Activated CD8-positive, alpha-beta memory T cell treated with anti-CD3 and anti-CD28 coated beads for 1 hour (primary cell): ENCODE data around the gene ITPR2.
"Not testable (repeated sequence)": the region's sequence is repeated elsewhere in the genome, so short reads cannot be mapped to it uniquely, and the experiment has no call there.

Experiments
- DNase-seq, 2 donors: peaks; one replicate each; pipeline ENCODE4 v3.0.0-alpha.2; 2020; ENCODE audit warnings: low read depth in 1 of 2; ENCODE audit errors: extremely low read depth in 1 of 2

Gene ITPR2

DNA sequence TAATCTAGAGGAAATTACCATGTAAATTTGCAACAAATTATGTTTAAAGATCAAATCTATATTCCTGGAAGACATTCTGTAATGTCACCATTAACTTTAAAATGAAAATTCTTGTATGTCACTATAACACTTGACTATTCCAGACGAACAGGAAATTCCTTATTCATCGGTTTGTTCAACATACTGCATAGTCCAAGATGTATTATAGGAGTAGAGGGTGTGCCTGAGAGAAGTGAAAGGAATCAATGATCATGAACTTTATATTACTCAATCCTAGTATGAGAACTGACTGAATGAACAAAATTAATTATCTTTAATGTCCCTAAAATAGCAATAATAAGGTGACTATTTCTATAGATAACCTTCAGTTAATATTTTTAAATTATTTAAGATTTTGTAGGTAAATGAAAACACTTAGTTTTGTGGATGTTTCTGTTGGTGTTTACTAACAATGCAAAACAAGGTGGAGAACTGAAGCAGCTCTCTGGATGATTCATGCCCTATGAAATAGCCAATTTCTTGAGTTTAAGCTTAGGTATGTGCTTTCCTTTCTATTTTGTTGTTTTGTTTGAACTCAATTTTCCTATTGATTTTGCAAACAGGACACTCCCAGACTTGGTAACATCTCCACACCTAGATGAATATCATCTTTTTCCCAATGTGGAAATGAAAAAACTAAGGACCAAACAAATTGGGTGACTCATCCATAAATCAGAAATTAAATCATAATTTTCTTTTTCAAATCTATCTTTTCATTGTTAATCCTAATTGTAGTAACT lies 18.2 kb upstream of the ITPR2 start:
- DNase-seq, result no peak

DNA sequence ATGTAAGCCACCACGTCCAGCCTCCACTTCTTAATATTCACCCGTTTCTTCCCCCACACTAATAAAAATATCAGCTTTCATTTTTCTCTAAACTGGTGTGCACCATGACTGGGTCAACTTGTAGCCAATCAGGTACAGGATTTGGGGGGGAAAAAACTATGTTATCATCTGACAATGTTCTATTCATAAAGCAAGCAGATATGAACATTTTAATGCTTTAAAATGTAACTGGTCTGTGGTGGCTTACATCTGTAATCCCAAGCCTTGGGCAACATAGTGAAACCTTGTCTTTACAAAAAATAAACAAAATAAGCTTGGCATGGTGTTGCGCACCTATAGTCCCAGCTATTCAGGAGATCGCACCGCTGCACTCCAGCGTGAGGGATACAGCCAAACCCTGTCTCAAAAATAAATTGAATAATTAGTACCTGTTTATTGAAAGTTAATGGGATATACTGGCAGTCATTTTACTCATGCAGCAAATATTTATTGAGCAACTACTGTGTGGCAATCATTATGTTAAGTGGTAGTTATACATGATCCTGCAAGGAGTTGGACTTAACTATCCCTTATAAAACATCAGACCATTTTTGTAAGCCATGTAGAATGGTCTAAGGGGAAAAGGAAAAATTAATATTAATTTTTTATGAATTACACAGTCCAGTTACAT lies 15.3 kb upstream of the ITPR2 start:
- no peak for DNase-seq

- no peak for DNase-seq
Observed at GRCh38 chr12:26847431-26847830, 14.4 kb upstream of the ITPR2 start.

DNA sequence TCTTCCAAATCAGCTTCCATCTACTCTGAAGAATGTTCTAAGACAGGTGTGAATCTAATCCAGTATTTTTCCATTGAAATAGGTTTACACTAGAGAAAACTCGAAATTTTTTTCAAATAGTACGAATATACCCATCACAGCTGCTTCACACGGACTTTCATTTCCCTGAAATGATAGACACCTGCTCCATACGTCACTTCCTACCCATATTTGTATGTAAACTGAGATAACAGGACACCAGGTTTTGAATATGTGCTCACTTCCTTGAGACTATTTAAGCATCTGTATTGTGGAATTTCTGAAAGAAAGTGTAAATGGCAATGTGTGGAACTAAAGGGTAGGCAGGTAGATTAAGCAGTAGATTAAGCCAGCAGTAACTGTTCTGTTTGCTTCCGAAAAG lies 13.4 kb upstream of the ITPR2 start:
- no peak for DNase-seq

GRCh38 chr12:26845984-26846383 lies 13.0 kb upstream of the ITPR2 start:
- no peak for DNase-seq

DNA sequence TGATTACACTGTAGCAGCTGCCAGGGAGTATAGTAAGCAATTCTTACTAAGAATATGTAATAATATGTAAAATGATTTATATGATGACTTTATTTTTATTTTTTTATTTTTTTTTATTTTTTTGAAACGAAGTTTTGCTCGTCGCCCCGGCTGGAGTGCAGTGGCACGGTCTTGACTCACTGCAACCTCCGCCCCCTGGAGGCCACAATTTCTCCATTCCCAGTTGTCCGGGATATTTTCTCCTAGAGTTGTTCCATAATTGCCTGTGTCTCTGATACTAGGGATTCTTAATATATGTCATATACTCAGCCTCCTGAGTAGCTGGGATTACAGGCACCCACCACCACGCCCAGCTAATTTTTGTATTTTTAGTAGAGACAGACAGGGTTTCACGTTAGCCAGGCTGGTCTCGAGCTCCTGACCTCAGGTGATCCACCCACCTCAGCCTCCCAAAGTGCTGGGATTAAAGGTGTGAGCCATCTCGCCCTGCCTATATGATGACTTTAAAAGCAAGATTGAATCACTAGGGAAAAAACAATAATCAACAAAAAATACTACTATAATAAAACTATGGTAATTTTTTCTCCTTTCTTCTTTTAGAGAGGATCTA lies 12.2 kb upstream of the ITPR2 start:
- DNase-seq, result no peak

GRCh38 chr12:26843311-26843710 lies 10.3 kb upstream of the ITPR2 start:
- DNase-seq, result no peak

- DNase-seq, result no peak
Observed at GRCh38 chr12:26841085-26841484, 8.1 kb upstream of the ITPR2 start.

DNA sequence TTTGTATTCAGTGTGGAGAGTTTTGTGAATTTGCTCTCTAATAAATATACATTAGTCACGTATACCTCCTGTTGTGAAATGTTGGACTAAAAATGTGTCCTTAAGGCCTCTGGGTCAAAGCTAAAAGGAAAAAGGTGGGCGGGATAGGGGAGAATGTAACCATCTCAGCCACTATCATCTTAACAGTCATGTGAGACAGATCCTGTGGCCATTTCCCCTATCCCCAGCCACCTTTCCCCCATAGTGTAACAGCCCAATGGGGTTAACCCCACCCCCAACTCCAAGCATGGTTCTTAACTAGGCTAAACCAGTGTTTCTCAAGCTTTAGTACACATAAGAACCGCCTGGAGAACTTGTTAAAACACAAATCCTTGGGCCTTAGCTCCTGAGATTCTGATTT lies 6.5 kb upstream of the ITPR2 start:
- no peak for DNase-seq

GRCh38 chr12:26838888-26839416 lies 6.0 kb upstream of the ITPR2 start:
- DNase-seq, result no peak

- no peak for DNase-seq
Observed at GRCh38 chr12:26836201-26836600, 3.2 kb upstream of the ITPR2 start.

GRCh38 chr12:26834503-26835060 lies 1.6 kb upstream of the ITPR2 start:
- DNase-seq, result not testable (repeated sequence)

GRCh38 chr12:26833743-26834490 lies 923 bp upstream of the ITPR2 start:
- no peak for DNase-seq

GRCh38 chr12:26831951-26832821 lies 808 bp downstream of the ITPR2 start:
- DNase-seq, result peak in 1 of 2 donors; percentile 39

GRCh38 chr12:26830783-26831551 lies 2.0 kb downstream of the ITPR2 start:
- DNase-seq, result no peak

DNA sequence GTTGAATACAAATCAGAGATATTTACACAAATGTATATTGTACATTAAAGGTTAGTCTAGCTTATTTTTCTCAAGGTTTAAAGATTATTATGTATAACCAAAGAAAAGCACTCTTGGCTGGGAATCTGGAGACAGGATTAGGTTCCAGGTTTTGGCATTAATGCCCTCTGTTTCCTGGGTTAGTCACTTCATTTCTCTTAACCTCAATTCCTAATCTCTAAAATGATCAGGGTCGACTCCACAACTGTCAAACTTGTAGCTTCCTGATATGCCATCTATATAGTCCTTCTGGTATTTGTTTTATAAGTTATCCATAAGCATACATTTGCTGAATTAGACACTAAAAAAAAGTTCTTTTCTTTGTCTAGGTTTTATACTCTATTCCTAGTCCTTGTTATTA lies 2.6 kb downstream of the ITPR2 start:
- no peak for DNase-seq

GRCh38 chr12:26828280-26829073 lies 4.5 kb downstream of the ITPR2 start:
- DNase-seq, result no peak

DNA sequence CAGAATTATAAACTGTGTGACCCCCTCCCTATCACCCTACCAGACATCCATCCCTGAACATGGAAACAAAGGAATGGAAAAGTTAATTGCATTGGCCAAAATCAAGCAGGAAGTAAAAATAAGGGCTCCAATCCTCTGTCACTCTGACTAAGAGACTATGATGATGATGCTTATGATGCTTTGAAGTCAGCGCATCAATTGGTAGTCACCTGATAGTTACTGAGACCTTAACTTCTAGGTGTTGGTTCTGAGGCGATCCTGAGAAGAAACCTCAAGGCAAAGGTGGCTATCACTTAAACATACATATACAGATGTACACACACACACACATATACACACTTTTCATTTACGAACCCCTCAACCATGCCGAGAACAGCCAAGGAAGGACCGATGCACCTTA lies 6.6 kb downstream of the ITPR2 start:
- DNase-seq, result no peak
